SJSA1 (cell line): ENCODE measurements around the gene DTD2. TPM values are rescaled to one million over a fixed set of nuclear protein-coding genes. Genes with fewer than 3 reads are reported as not detected.
A peak's percentile ranks its signal among the peaks of the same experiment; 100 is the strongest.

ENCODE experiments used
- DNase-seq, 2 experiments: peaks; one replicate each; pipeline ENCODE4 v3.0.0-alpha.2; 2015 to 2020; ENCODE audit warnings: low spot score in 2 of 2, low read depth in 1 of 2
- H3K27ac ChIP-seq: fragments of 250-450 bp; sonication (Bioruptor Pico); 2 replicates; pipeline ENCODE4 v1.5.1; 2020; ENCODE audit warnings: mild to moderate bottlenecking, moderate library complexity
- H3K27me3 ChIP-seq: fragments of 250-450 bp; sonication (Bioruptor Pico); replicated peaks from 2 replicates; pipeline ENCODE4 v1.5.1; 2020; ENCODE audit warnings: mild to moderate bottlenecking, moderate library complexity
- H3K36me3 ChIP-seq: fragments of 250-450 bp; sonication (Bioruptor Pico); 2 replicates; pipeline ENCODE4 v1.5.1; 2020; ENCODE audit warnings: mild to moderate bottlenecking
- H3K4me1 ChIP-seq: fragments of 250-450 bp; sonication (Bioruptor Pico); replicated peaks from 2 replicates; pipeline ENCODE4 v1.6.1; 2021; ENCODE audit warnings: mild to moderate bottlenecking
- H3K4me3 ChIP-seq: fragments of 250-450 bp; sonication (Bioruptor Pico); 2 replicates; pipeline ENCODE4 v1.5.1; 2020; ENCODE audit warnings: mild to moderate bottlenecking
- H3K9me3 ChIP-seq: fragments of 250-450 bp; sonication (Bioruptor Pico); replicated peaks from 2 replicates; pipeline ENCODE4 v1.5.1; 2020; ENCODE audit warnings: mild to moderate bottlenecking
- total RNA-seq: library from RNA; depleted of rRNA; stranded (reverse); fragments of >200 nt; shearing (Covaris generic); gene quantifications from 2 replicates; pipeline ENCODE4 v1.2.3, GENCODE V29; 2014

DTD2 gene
- total RNA-seq, 1 experiment from 2014 or later, result 30.4 TPM

GRCh38 chr14:31430634-31431264 lies 26.6 kb downstream of the DTD2 start:
- no peak overlapping the region for H3K4me3 ChIP-seq
- H3K27ac ChIP-seq, result no peak overlapping the region
- no peaks in the 10 kb centered on the region for H3K4me1 ChIP-seq
- H3K9me3 ChIP-seq, result no peaks in the 10 kb centered on the region
- no peaks in the 10 kb centered on the region for H3K36me3 ChIP-seq
- no peak for DNase-seq
- H3K27me3 ChIP-seq, result no peaks in the 10 kb centered on the region

- Histone ChIP-seq H3K36me3 (no peaks in the 10 kb centered on the region), H3K4me1 (no peaks in the 10 kb centered on the region), H3K4me3 (no peak overlapping the region), H3K9me3 (no peaks in the 10 kb centered on the region), H3K27me3 (no peaks in the 10 kb centered on the region), H3K27ac (no peak overlapping the region)
- DNase-seq, result no peak
Observed at GRCh38 chr14:31429791-31430190, 27.5 kb downstream of the DTD2 start.

GRCh38 chr14:31428011-31428410 lies 29.3 kb downstream of the DTD2 start:
- H3K9me3 ChIP-seq, result no peaks in the 10 kb centered on the region
- DNase-seq, result no peak
- H3K36me3 ChIP-seq, result no peaks in the 10 kb centered on the region
- no peak overlapping the region for H3K27ac ChIP-seq
- H3K4me3 ChIP-seq, result no peak overlapping the region
- H3K27me3 ChIP-seq, result no peaks in the 10 kb centered on the region
- no peaks in the 10 kb centered on the region for H3K4me1 ChIP-seq

- Histone ChIP-seq H3K4me1 (no peaks in the 10 kb centered on the region), H3K36me3 (no peaks in the 10 kb centered on the region), H3K27ac (no peak overlapping the region), H3K27me3 (no peaks in the 10 kb centered on the region), H3K9me3 (no peaks in the 10 kb centered on the region), H3K4me3 (no peak overlapping the region)
- DNase-seq, result no peak
Observed at GRCh38 chr14:31426663-31427062, 30.6 kb downstream of the DTD2 start.

- Histone ChIP-seq H3K27ac (no peak overlapping the region), H3K9me3 (no peaks in the 10 kb centered on the region), H3K27me3 (no peaks in the 10 kb centered on the region), H3K36me3 (no peaks in the 10 kb centered on the region), H3K4me3 (no peak overlapping the region), H3K4me1 (peaks cover 2% of the 10 kb centered on the region; the same call in 1 of the 2 replicates)
- DNase-seq, result no peak
Observed at GRCh38 chr14:31425905-31426304, 31.4 kb downstream of the DTD2 start.

GRCh38 chr14:31421200-31421599 lies 36.1 kb downstream of the DTD2 start:
- H3K36me3 ChIP-seq, result peaks cover 4% of the 10 kb centered on the region; the same call in 1 of the 2 replicates
- peaks cover 4% of the 10 kb centered on the region; the same call in 1 of the 2 replicates for H3K4me1 ChIP-seq
- no peak for DNase-seq
- H3K27ac ChIP-seq, result no peak overlapping the region
- H3K9me3 ChIP-seq, result no peaks in the 10 kb centered on the region
- no peak overlapping the region for H3K4me3 ChIP-seq
- H3K27me3 ChIP-seq, result no peaks in the 10 kb centered on the region

GRCh38 chr14:31420319-31421111 lies 36.8 kb downstream of the DTD2 start, which contains the start of gene HEATR5A:
TSS of gene HEATR5A (minus strand) at chr14:31420550. CDS start at chr14:31402975, 17,575 bp downstream.
- no peaks in the 10 kb centered on the region for H3K27me3 ChIP-seq
- peak; percentile 85 to 93 for DNase-seq
- H3K36me3 ChIP-seq, result peaks cover 4% of the 10 kb centered on the region; the same call in 1 of the 2 replicates
- H3K9me3 ChIP-seq, result no peaks in the 10 kb centered on the region
- H3K4me1 ChIP-seq, result peaks cover 4% of the 10 kb centered on the region; the same call in 1 of the 2 replicates
- H3K4me3 ChIP-seq, result peak within 1 kb of the TSS; percentile 74
- peak within 1 kb of the TSS; percentile 29; the same call in 1 of the 2 replicates for H3K27ac ChIP-seq

- peak in 1 of 2 experiments; percentile 47 for DNase-seq
- H3K4me3 ChIP-seq, result peak overlapping the region; percentile 74
- peak overlapping the region; percentile 28; the same call in 1 of the 2 replicates for H3K27ac ChIP-seq
- H3K36me3 ChIP-seq, result peaks cover 4% of the 10 kb centered on the region; the same call in 1 of the 2 replicates
- H3K27me3 ChIP-seq, result no peaks in the 10 kb centered on the region
- H3K9me3 ChIP-seq, result no peaks in the 10 kb centered on the region
- H3K4me1 ChIP-seq, result peaks cover 4% of the 10 kb centered on the region
Observed at GRCh38 chr14:31419967-31420318, 37.4 kb downstream of the DTD2 start.

- DNase-seq, result peak in 1 of 2 experiments; percentile 37
Observed at GRCh38 chr14:31419179-31419966, 37.9 kb downstream of the DTD2 start.

GRCh38 chr14:31418440-31418839 lies 38.9 kb downstream of the DTD2 start:
- H3K27me3 ChIP-seq, result no peaks in the 10 kb centered on the region
- H3K27ac ChIP-seq, result no peak overlapping the region
- H3K4me3 ChIP-seq, result no peak overlapping the region
- no peaks in the 10 kb centered on the region for H3K9me3 ChIP-seq
- peaks cover 4% of the 10 kb centered on the region; the same call in 1 of the 2 replicates for H3K36me3 ChIP-seq
- H3K4me1 ChIP-seq, result peaks cover 18% of the 10 kb centered on the region
- DNase-seq, result no peak

More at GRCh38 chr14:31419179-31419966, 37.9 kb downstream of the DTD2 start:
- peaks cover 10% of the 10 kb centered on the region for H3K4me1 ChIP-seq
- no peaks in the 10 kb centered on the region for H3K9me3 ChIP-seq
- H3K4me3 ChIP-seq, result peak overlapping the region; percentile 74
- peak overlapping the region; percentile 28; the same call in 1 of the 2 replicates for H3K27ac ChIP-seq
- no peaks in the 10 kb centered on the region for H3K27me3 ChIP-seq
- H3K36me3 ChIP-seq, result peaks cover 4% of the 10 kb centered on the region; the same call in 1 of the 2 replicates

GRCh38 chr14:31414190-31414833 lies 43.0 kb downstream of the DTD2 start:
- no peaks in the 10 kb centered on the region for H3K9me3 ChIP-seq
- DNase-seq, result peak in 1 of 2 experiments; percentile 9
- no peak overlapping the region for H3K27ac ChIP-seq
- H3K36me3 ChIP-seq, result no peaks in the 10 kb centered on the region
- no peaks in the 10 kb centered on the region for H3K27me3 ChIP-seq
- peaks cover 18% of the 10 kb centered on the region for H3K4me1 ChIP-seq
- H3K4me3 ChIP-seq, result no peak overlapping the region

- Histone ChIP-seq H3K27ac (no peak overlapping the region), H3K9me3 (no peaks in the 10 kb centered on the region), H3K4me3 (no peak overlapping the region), H3K36me3 (no peaks in the 10 kb centered on the region), H3K4me1 (peaks cover 18% of the 10 kb centered on the region), H3K27me3 (no peaks in the 10 kb centered on the region)
- no peak for DNase-seq
Observed at GRCh38 chr14:31411218-31411727, 46.0 kb downstream of the DTD2 start.
